Activated CD4-positive, alpha-beta memory T cell treated with anti-CD3 and anti-CD28 coated beads, Interleukin-2, amount 10 ng/mL, durations not matched to agents 7 days and 5 days (primary cell): ENCODE results near the gene NIPAL3. TPM values are rescaled to one million over a fixed set of nuclear protein-coding genes. Genes with fewer than 3 reads are reported as not detected.
"Not testable (repeated sequence)": the region's sequence is repeated elsewhere in the genome, so short reads cannot be mapped to it uniquely, and the experiment has no call there.

ENCODE experiments used
- CTCF ChIA-PET: fragments of 350-600 bp; sonication (Branson Sonifier 250); formaldehyde crosslinking; loops from one replicate; lab custom pipeline; 2021; ENCODE audit warnings: antibody characterized with exemption, inconsistent platforms; lab: Charles Lee
- POLR2A ChIA-PET: fragments of 350-600 bp; sonication (Branson Sonifier 250); formaldehyde crosslinking; loops from one replicate; lab custom pipeline; 2021; ENCODE audit warnings: antibody characterized with exemption; lab: Charles Lee
- DNase-seq: peaks from one replicate; pipeline ENCODE4 v3.0.0-alpha.2; 2020
- H3K27ac Mint-ChIP-seq: one replicate; pipeline ENCODE4 v1.8.0; 2021; ENCODE audit warnings: mild to moderate bottlenecking, mixed read lengths
- H3K27me3 Mint-ChIP-seq: one replicate; pipeline ENCODE4 v1.8.0; 2021; ENCODE audit warnings: mixed read lengths
- H3K36me3 Mint-ChIP-seq: one replicate; pipeline ENCODE4 v1.8.0; 2021; ENCODE audit warnings: low read depth, mixed read lengths
- H3K4me1 Mint-ChIP-seq: one replicate; pipeline ENCODE4 v1.8.0; 2021; ENCODE audit warnings: mixed read lengths
- H3K4me3 Mint-ChIP-seq: one replicate; pipeline ENCODE4 v1.8.0; 2021; ENCODE audit warnings: mild to moderate bottlenecking, mixed read lengths
- H3K9me3 Mint-ChIP-seq: one replicate; pipeline ENCODE4 v1.8.0; 2021; ENCODE audit warnings: mixed read lengths
- total RNA-seq, 2 experiments: library from RNA; stranded (reverse); gene quantifications; one replicate each; pipeline ENCODE4 v1.2.3, GENCODE V29; 2021

The NIPAL3 gene
- total RNA-seq, 2 experiments from 2014 or later, result 51.8 to 53.5 TPM

- Mint-ChIP-seq H3K27me3 (no peaks in the 10 kb centered on the region), H3K4me3 (no peak overlapping the region), H3K36me3 (peaks cover 56% of the 10 kb centered on the region), H3K27ac (no peak overlapping the region), H3K9me3 (no peaks in the 10 kb centered on the region), H3K4me1 (peaks cover 5% of the 10 kb centered on the region)
- ChIA-PET POLR2A (no interaction called here), CTCF (no interaction called here)
- DNase-seq, result no peak
These were observed 11.9 kb downstream of the NIPAL3 start for GRCh38 chr1:24427545-24427862.

- H3K4me1 Mint-ChIP-seq, result peaks cover 2% of the 10 kb centered on the region
- DNase-seq, result no peak
- no peaks in the 10 kb centered on the region for H3K9me3 Mint-ChIP-seq
- no peak overlapping the region for H3K27ac Mint-ChIP-seq
- ChIA-PET POLR2A (no interaction called here), CTCF (interaction anchor here (1.4 kb wide), 1 partner anchor 151 kb away, joined by 3 read pairs; no protein-coding TSS in a partner anchor)
- no peaks in the 10 kb centered on the region for H3K27me3 Mint-ChIP-seq
- peaks cover 19% of the 10 kb centered on the region for H3K36me3 Mint-ChIP-seq
- no peak overlapping the region for H3K4me3 Mint-ChIP-seq
These were observed 20.3 kb downstream of the NIPAL3 start for GRCh38 chr1:24435782-24436365.

GRCh38 chr1:24437631-24438396 lies 22.2 kb downstream of the NIPAL3 start:
- Mint-ChIP-seq H3K27ac (no peak overlapping the region), H3K9me3 (no peaks in the 10 kb centered on the region), H3K27me3 (no peaks in the 10 kb centered on the region), H3K4me1 (peaks cover 2% of the 10 kb centered on the region), H3K4me3 (no peak overlapping the region), H3K36me3 (peaks cover 20% of the 10 kb centered on the region)
- POLR2A ChIA-PET, result no interaction called here
- CTCF ChIA-PET, result interaction anchor here (1.0 kb wide), 1 partner anchor 23 kb away, joined by 3 read pairs; the partner anchor contains the start of gene NIPAL3
- no peak for DNase-seq

GRCh38 chr1:24438423-24438901 lies 22.9 kb downstream of the NIPAL3 start:
- Mint-ChIP-seq H3K27ac (no peak overlapping the region), H3K36me3 (peaks cover 20% of the 10 kb centered on the region), H3K27me3 (no peaks in the 10 kb centered on the region), H3K4me3 (no peak overlapping the region), H3K4me1 (peaks cover 2% of the 10 kb centered on the region), H3K9me3 (no peaks in the 10 kb centered on the region)
- ChIA-PET POLR2A (no interaction called here), CTCF (interaction anchor here (1.0 kb wide), 1 partner anchor 23 kb away, joined by 3 read pairs; the partner anchor contains the start of gene NIPAL3)
- DNase-seq, result no peak

- POLR2A ChIA-PET, result interaction anchor here (1.9 kb wide), 1 partner anchor 24 kb away, joined by 4 read pairs; the partner anchor contains the start of gene NIPAL3
- Mint-ChIP-seq H3K27ac (no peak overlapping the region), H3K36me3 (peaks cover 13% of the 10 kb centered on the region), H3K4me3 (no peak overlapping the region), H3K4me1 (peaks cover under 1% of the 10 kb centered on the region), H3K9me3 (no peaks in the 10 kb centered on the region), H3K27me3 (no peaks in the 10 kb centered on the region)
- DNase-seq, result no peak
- CTCF ChIA-PET, result interaction anchor here (1.4 kb wide), 1 partner anchor 25 kb away, joined by 3 read pairs; the partner anchor contains the start of gene NIPAL3
These were observed 24.8 kb downstream of the NIPAL3 start for GRCh38 chr1:24440436-24440835.

- no peaks in the 10 kb centered on the region for H3K27me3 Mint-ChIP-seq
- peaks cover 21% of the 10 kb centered on the region for H3K36me3 Mint-ChIP-seq
- H3K4me3 Mint-ChIP-seq, result no peak overlapping the region
- DNase-seq, result no peak
- H3K4me1 Mint-ChIP-seq, result no peaks in the 10 kb centered on the region
- CTCF ChIA-PET, result interaction anchor here (0.7 to 0.9 kb wide), 2 partner anchors 11 to 12 kb away, joined by 3 to 5 read pairs; no protein-coding TSS in a partner anchor
- POLR2A ChIA-PET, result interaction anchor here (1.9 to 2.4 kb wide), 2 partner anchors 25 to 61 kb away, joined by 4 to 6 read pairs; partner anchors contain the start of genes NIPAL3 and RCAN3
- H3K27ac Mint-ChIP-seq, result no peak overlapping the region
- no peaks in the 10 kb centered on the region for H3K9me3 Mint-ChIP-seq
These were observed 25.9 kb downstream of the NIPAL3 start for GRCh38 chr1:24441480-24441879.

- no peak for DNase-seq
These were observed 26.5 kb downstream of the NIPAL3 start for GRCh38 chr1:24441996-24442668.

GRCh38 chr1:24442764-24443163 lies 27.2 kb downstream of the NIPAL3 start:
- POLR2A ChIA-PET, result interaction anchor here (0.6 to 2.4 kb wide), 2 partner anchors 12 to 59 kb away, joined by 3 to 6 read pairs; partner anchors contain the start of gene RCAN3
- CTCF ChIA-PET, result interaction anchor here (0.9 kb wide), 1 partner anchor 59 kb away, joined by 3 read pairs; no protein-coding TSS in a partner anchor

More at GRCh38 chr1:24441996-24442668, 26.5 kb downstream of the NIPAL3 start:
- Mint-ChIP-seq H3K4me3 (no peak overlapping the region), H3K9me3 (no peaks in the 10 kb centered on the region), H3K27ac (no peak overlapping the region), H3K36me3 (peaks cover 28% of the 10 kb centered on the region), H3K4me1 (no peaks in the 10 kb centered on the region), H3K27me3 (no peaks in the 10 kb centered on the region)
- ChIA-PET POLR2A (interaction anchor here (1.9 to 2.4 kb wide), 2 partner anchors 26 to 60 kb away, joined by 4 to 6 read pairs; partner anchors contain the start of genes NIPAL3 and RCAN3), CTCF (interaction anchor here (0.7 to 0.9 kb wide), 3 partner anchors 11 to 58 kb away, joined by 3 to 5 read pairs (median 3); no protein-coding TSS in a partner anchor)

GRCh38 chr1:24443241-24443656 lies 27.6 kb downstream of the NIPAL3 start:
- no peak overlapping the region for H3K4me3 Mint-ChIP-seq
- no peaks in the 10 kb centered on the region for H3K9me3 Mint-ChIP-seq
- DNase-seq, result no peak
- ChIA-PET CTCF (interaction anchor here (0.9 kb wide), 1 partner anchor 59 kb away, joined by 3 read pairs; no protein-coding TSS in a partner anchor), POLR2A (interaction anchor here (0.6 to 2.4 kb wide), 2 partner anchors 11 to 59 kb away, joined by 3 to 6 read pairs; partner anchors contain the start of gene RCAN3)
- H3K36me3 Mint-ChIP-seq, result peaks cover 35% of the 10 kb centered on the region
- no peaks in the 10 kb centered on the region for H3K4me1 Mint-ChIP-seq
- H3K27me3 Mint-ChIP-seq, result no peaks in the 10 kb centered on the region
- H3K27ac Mint-ChIP-seq, result no peak overlapping the region

More at GRCh38 chr1:24442764-24443163, 27.2 kb downstream of the NIPAL3 start:
- H3K9me3 Mint-ChIP-seq, result no peaks in the 10 kb centered on the region
- no peak overlapping the region for H3K4me3 Mint-ChIP-seq
- H3K27me3 Mint-ChIP-seq, result no peaks in the 10 kb centered on the region
- DNase-seq, result no peak
- peaks cover 34% of the 10 kb centered on the region for H3K36me3 Mint-ChIP-seq
- no peaks in the 10 kb centered on the region for H3K4me1 Mint-ChIP-seq
- no peak overlapping the region for H3K27ac Mint-ChIP-seq

GRCh38 chr1:24446446-24446845 lies 30.8 kb downstream of the NIPAL3 start:
- H3K36me3 Mint-ChIP-seq, result peaks cover 48% of the 10 kb centered on the region
- CTCF ChIA-PET, H3K27ac Mint-ChIP-seq, H3K4me3 Mint-ChIP-seq, POLR2A ChIA-PET, H3K27me3 Mint-ChIP-seq, DNase-seq, H3K9me3 Mint-ChIP-seq, H3K4me1 Mint-ChIP-seq: not testable (repeated sequence)

GRCh38 chr1:24450316-24450715 lies 34.7 kb downstream of the NIPAL3 start:
- peaks cover 71% of the 10 kb centered on the region for H3K36me3 Mint-ChIP-seq

GRCh38 chr1:24450857-24451397 lies 35.3 kb downstream of the NIPAL3 start:
- Mint-ChIP-seq H3K27ac (no peak overlapping the region), H3K4me1 (no peaks in the 10 kb centered on the region)

More at GRCh38 chr1:24450316-24450715, 34.7 kb downstream of the NIPAL3 start:
- ChIA-PET CTCF (interaction anchor here (1.2 kb wide), 1 partner anchor 10 kb away, joined by 3 read pairs; no protein-coding TSS in a partner anchor), POLR2A (no interaction called here)
- H3K4me3 Mint-ChIP-seq, result no peak overlapping the region
- H3K9me3 Mint-ChIP-seq, result no peaks in the 10 kb centered on the region
- H3K27me3 Mint-ChIP-seq, result no peaks in the 10 kb centered on the region
- no peak for DNase-seq
- H3K4me1 Mint-ChIP-seq, result no peaks in the 10 kb centered on the region
- H3K27ac Mint-ChIP-seq, result no peak overlapping the region

More at GRCh38 chr1:24450857-24451397, 35.3 kb downstream of the NIPAL3 start:
- Mint-ChIP-seq H3K36me3 (peaks cover 70% of the 10 kb centered on the region), H3K27me3 (no peaks in the 10 kb centered on the region), H3K9me3 (no peaks in the 10 kb centered on the region), H3K4me3 (no peak overlapping the region)
- ChIA-PET POLR2A (no interaction called here), CTCF (interaction anchor here (1.2 kb wide), 1 partner anchor 9 kb away, joined by 3 read pairs; no protein-coding TSS in a partner anchor)
- no peak for DNase-seq
